Stimulated activated CD8-positive, alpha-beta memory T cell treated with anti-CD3 and anti-CD28 coated beads, Interleukin-15, amount 100 ng/mL, for 4 hours (primary cell): ENCODE results near the gene BRCA1.
"Not testable (repeated sequence)": the region's sequence is repeated elsewhere in the genome, so short reads cannot be mapped to it uniquely, and the experiment has no call there.

Source experiments
- DNase-seq, 2 donors: peaks; one replicate each; pipeline ENCODE4 v3.0.0-alpha.2; 2020; ENCODE audit warnings: low read depth in 2 of 2

Gene BRCA1

DNA sequence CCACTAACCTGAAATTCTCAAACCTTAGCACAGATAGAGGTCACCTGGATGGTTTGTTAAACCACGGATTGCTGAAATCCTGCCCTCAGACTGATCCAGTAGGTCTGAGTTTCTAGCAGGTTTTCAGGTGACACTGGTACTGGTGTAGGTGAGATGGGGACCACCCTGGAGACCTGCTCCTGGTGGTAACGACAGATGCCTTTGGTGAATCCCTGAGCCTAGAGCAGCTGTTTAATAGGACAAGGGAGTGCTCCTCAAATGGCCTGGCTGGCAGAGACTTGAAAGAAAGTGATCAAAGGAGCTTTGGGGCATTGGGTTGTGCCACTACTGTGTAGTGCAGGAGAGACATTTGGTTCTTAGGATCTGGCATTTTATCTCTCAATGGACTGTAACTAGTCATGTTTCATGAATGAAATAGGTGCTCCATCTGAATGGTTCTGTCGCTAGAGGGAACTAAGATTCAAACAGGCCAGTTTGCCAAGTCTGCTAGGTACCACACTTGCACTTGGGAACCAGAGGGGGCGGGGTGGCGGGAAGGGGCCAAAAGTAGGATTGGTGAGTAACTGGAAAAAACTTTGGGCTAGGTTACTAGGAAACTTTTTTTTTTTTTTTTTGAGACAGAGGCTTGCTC is 121.5 kb downstream of the BRCA1 start:
- no peak for DNase-seq

DNA sequence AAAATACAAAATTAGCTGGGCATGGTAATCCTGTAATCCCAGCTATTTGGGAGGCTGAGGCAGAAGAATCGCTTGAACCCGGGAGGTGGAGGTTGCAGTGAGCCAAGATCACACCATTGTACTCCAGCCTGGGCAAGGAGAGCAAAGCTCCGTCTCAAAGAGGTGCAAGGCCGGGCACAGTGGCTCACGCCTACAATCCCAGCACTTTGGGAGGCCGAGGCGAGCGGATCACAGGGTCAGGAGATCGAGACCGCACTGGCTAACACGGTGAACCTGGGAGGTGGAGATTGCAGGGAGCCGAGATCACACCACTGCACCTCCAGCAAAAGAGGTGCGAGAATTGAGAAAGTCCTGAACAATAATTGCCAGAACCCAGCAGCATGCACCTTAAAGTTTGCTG is 124.3 kb downstream of the BRCA1 start:
- not testable (repeated sequence) for DNase-seq

GRCh38 chr17:42999003-42999525 is 126.1 kb downstream of the BRCA1 start:
- no peak for DNase-seq

DNA sequence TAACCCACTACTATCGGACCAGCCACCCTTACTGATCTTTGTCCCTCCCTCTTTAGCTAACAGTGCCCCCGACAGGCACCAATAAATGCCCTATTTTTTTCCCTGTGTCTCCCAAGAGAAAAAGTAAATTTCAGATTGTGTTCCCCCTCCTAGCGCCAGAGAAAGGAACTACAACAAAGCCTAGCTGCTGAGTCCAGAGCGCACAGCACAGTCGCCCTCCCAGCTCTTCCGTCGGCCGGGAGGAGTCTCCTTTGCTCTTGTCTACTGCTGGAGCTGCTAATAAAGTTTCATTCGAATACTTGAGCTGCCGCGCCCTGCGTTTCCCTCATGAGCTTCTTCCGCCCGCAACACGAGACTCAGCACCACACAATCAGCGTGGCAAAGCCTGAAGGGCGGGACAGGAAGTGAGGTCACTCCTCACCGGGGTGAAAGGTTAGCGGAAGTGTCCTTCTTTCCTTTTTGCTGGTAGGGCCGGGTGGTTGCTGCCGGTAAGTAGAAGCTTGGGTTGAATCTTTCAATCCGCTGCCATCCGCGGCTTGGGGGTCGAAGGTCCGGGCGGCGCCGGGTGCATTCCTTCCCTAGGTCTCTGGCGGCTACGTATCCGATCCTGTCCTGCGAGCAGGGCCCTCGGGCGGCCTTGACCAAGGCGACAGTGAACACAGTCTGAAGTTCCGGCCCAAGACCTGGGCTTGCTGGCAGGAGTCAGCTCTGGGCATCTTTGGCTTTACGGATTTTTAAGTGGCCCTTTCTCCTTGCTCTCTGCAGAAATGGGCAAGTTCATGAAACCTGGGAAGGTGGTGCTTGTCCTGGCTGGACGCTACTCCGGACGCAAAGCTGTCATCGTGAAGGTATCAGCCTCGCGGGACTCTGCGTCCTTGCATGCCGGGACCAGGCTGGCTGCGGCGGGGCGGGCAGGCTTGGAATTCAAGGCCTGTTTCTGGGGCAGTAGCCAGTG is 126.9 kb downstream of the BRCA1 start, which contains the start of gene RPL27:
Gene RPL27 (plus strand): TSS at position 436 of the 955 bp plus-strand sequence. CDS start 332 bp downstream, at position 768.
- DNase-seq, result peak; percentile 93 to 97

GRCh38 chr17:42997390-42997983 is 127.7 kb downstream of the BRCA1 start:
- DNase-seq, result no peak
